CD8-positive, alpha-beta memory T cell (primary cell): ENCODE data around the gene POMT1. TPM values are rescaled to one million over a fixed set of nuclear protein-coding genes. Genes with fewer than 3 reads are reported as not detected.

Source experiments
- CTCF ChIA-PET: fragments of 350-600 bp; sonication (Branson Sonifier 250); formaldehyde crosslinking; loops from one replicate; lab custom pipeline; 2021; ENCODE audit warnings: antibody characterized with exemption; lab: Charles Lee
- POLR2A ChIA-PET: fragments of 350-600 bp; sonication (Branson Sonifier 250); formaldehyde crosslinking; loops from one replicate; lab custom pipeline; 2021; ENCODE audit warnings: antibody characterized with exemption; lab: Charles Lee
- DNase-seq, 5 donors: peaks; one replicate each; pipeline versions ENCODE4 v3.0.0 to v3.0.0-alpha.2; 2020 to 2022; ENCODE audit warnings: mixed read lengths in 1 of 5
- H3K27ac ChIP-seq: one replicate; pipeline ENCODE4 v1.7.0; 2013; ENCODE audit warnings: low read depth, mild to moderate bottlenecking, low read length, moderate library complexity
- H3K27me3 ChIP-seq: 2 replicates; pipeline ENCODE4 v1.7.0; 2013; ENCODE audit warnings: low read length, mild to moderate bottlenecking; ENCODE audit not compliant: insufficient read depth, poor library complexity, severe bottlenecking
- H3K36me3 ChIP-seq: 2 replicates; pipeline ENCODE4 v1.7.0; 2013; ENCODE audit warnings: mild to moderate bottlenecking, low read length, moderate library complexity; ENCODE audit not compliant: insufficient read depth
- H3K4me1 ChIP-seq: 2 replicates; pipeline ENCODE4 v1.7.0; 2013; ENCODE audit warnings: mild to moderate bottlenecking, low read length, moderate library complexity; ENCODE audit not compliant: insufficient read depth
- H3K4me3 ChIP-seq: 2 replicates; pipeline ENCODE4 v1.7.0; 2013; ENCODE audit warnings: mild to moderate bottlenecking, low read length
- H3K9me3 ChIP-seq: 2 replicates; pipeline ENCODE4 v1.7.0; 2013; ENCODE audit warnings: mild to moderate bottlenecking, low read length
- H3K27ac Mint-ChIP-seq, 8 donors: one replicate each; pipeline ENCODE4 v1.8.0; 2020 to 2021; ENCODE audit warnings: mixed read lengths in 8 of 8, mild to moderate bottlenecking in 6 of 8, inconsistent platforms in 3 of 8, moderate library complexity in 3 of 8
- H3K27me3 Mint-ChIP-seq, 2 donors: one replicate each; pipeline ENCODE4 v1.8.0; 2020 to 2021; ENCODE audit warnings: mixed read lengths in 2 of 2, mild to moderate bottlenecking in 1 of 2, moderate library complexity in 1 of 2
- H3K36me3 Mint-ChIP-seq, 3 donors: one replicate each; pipeline ENCODE4 v1.8.0; 2020 to 2021; ENCODE audit warnings: mixed read lengths in 3 of 3, inconsistent platforms in 1 of 3, mild to moderate bottlenecking in 1 of 3
- H3K4me1 Mint-ChIP-seq, 3 donors: one replicate each; pipeline ENCODE4 v1.8.0; 2020 to 2021; ENCODE audit warnings: mixed read lengths in 3 of 3, inconsistent platforms in 1 of 3, mild to moderate bottlenecking in 1 of 3
- H3K4me3 Mint-ChIP-seq, 7 donors: one replicate each; pipeline ENCODE4 v1.8.0; 2020 to 2021; ENCODE audit warnings: mixed read lengths in 7 of 7, mild to moderate bottlenecking in 6 of 7, moderate library complexity in 4 of 7, inconsistent platforms in 2 of 7
- H3K9me3 Mint-ChIP-seq, 5 donors: one replicate each; pipeline ENCODE4 v1.8.0; 2020 to 2022; ENCODE audit warnings: mixed read lengths in 5 of 5, mild to moderate bottlenecking in 3 of 5, moderate library complexity in 2 of 5, inconsistent platforms in 1 of 5
- polyA plus RNA-seq: library from polyadenylated mRNA; unstranded; fragments of 300-500 nt; fragmentation: Illumina TruSeq; gene quantifications from one replicate; pipeline ENCODE4 v1.2.3, GENCODE V29; 2021
- total RNA-seq, 2 experiments: library from RNA; stranded (reverse); gene quantifications; one replicate each; pipeline ENCODE4 v1.2.3, GENCODE V29; 2021

Gene POMT1
- total and polyA plus RNA-seq, 3 experiments from 2014 or later: 18.4 to 35.3 (median 31.6) TPM

GRCh38 chr9:131516100-131516499 is 13.4 kb downstream of the POMT1 start:
- Histone ChIP-seq H3K4me3 (no peak overlapping the region), H3K27ac (no peak overlapping the region), H3K9me3 (no peaks in the 10 kb centered on the region), H3K36me3 (peaks cover 55% of the 10 kb centered on the region), H3K27me3 (no peaks in the 10 kb centered on the region), H3K4me1 (no peaks in the 10 kb centered on the region)
- DNase-seq: no peak
- Mint-ChIP-seq H3K27ac (no peak overlapping the region), H3K36me3 (peaks cover 0 to 52% (median 13%) of the 10 kb centered on the region in 3 donors), H3K9me3 (no peaks in the 10 kb centered on the region), H3K4me1 (no peaks in the 10 kb centered on the region), H3K4me3 (no peak overlapping the region), H3K27me3 (no peaks in the 10 kb centered on the region)
- ChIA-PET POLR2A (no interaction called here), CTCF (no interaction called here)

GRCh38 chr9:131516930-131517329 is 14.2 kb downstream of the POMT1 start:
- Mint-ChIP-seq H3K27ac (no peak overlapping the region), H3K9me3 (no peaks in the 10 kb centered on the region), H3K4me1 (no peaks in the 10 kb centered on the region), H3K4me3 (no peak overlapping the region), H3K27me3 (no peaks in the 10 kb centered on the region), H3K36me3 (peaks cover 0 to 52% (median 14%) of the 10 kb centered on the region in 3 donors)
- no peaks in the 10 kb centered on the region for H3K27me3 ChIP-seq
- no peak overlapping the region for H3K4me3 ChIP-seq
- DNase-seq: no peak
- H3K9me3 ChIP-seq: no peaks in the 10 kb centered on the region
- no peak overlapping the region for H3K27ac ChIP-seq
- CTCF ChIA-PET: no interaction called here
- no peaks in the 10 kb centered on the region for H3K4me1 ChIP-seq
- peaks cover 58% of the 10 kb centered on the region for H3K36me3 ChIP-seq
- POLR2A ChIA-PET: no interaction called here

- Histone ChIP-seq H3K27me3 (no peaks in the 10 kb centered on the region), H3K4me1 (no peaks in the 10 kb centered on the region), H3K27ac (no peak overlapping the region), H3K4me3 (no peak overlapping the region), H3K9me3 (no peaks in the 10 kb centered on the region), H3K36me3 (peaks cover 65% of the 10 kb centered on the region)
- Mint-ChIP-seq H3K9me3 (no peaks in the 10 kb centered on the region), H3K4me3 (no peak overlapping the region), H3K36me3 (peaks cover 0 to 53% (median 14%) of the 10 kb centered on the region in 3 donors), H3K27me3 (no peaks in the 10 kb centered on the region), H3K4me1 (no peaks in the 10 kb centered on the region), H3K27ac (peak overlapping the region in 3 of 8 donors; percentile 21 to 66 (median 35))
- no peak for DNase-seq
- ChIA-PET POLR2A (no interaction called here), CTCF (no interaction called here)
Observed at GRCh38 chr9:131517761-131518190, 15.1 kb downstream of the POMT1 start.

- Mint-ChIP-seq H3K27ac (peak overlapping the region in 1 of 8 donors; percentile 75), H3K36me3 (peaks cover 0 to 61% (median 14%) of the 10 kb centered on the region in 3 donors), H3K9me3 (no peaks in the 10 kb centered on the region), H3K27me3 (no peaks in the 10 kb centered on the region), H3K4me3 (no peak overlapping the region), H3K4me1 (no peaks in the 10 kb centered on the region)
- Histone ChIP-seq H3K27me3 (no peaks in the 10 kb centered on the region), H3K36me3 (peaks cover 65% of the 10 kb centered on the region), H3K4me3 (no peak overlapping the region), H3K9me3 (no peaks in the 10 kb centered on the region), H3K4me1 (no peaks in the 10 kb centered on the region), H3K27ac (no peak overlapping the region)
- ChIA-PET CTCF (interaction anchor here (1.0 kb wide), 1 partner anchor 73 kb away, joined by 3 read pairs; no protein-coding TSS in a partner anchor), POLR2A (no interaction called here)
- DNase-seq: no peak
Observed at GRCh38 chr9:131518553-131518952, 15.8 kb downstream of the POMT1 start.

- no peaks in the 10 kb centered on the region for H3K4me1 ChIP-seq
- Mint-ChIP-seq H3K9me3 (no peaks in the 10 kb centered on the region), H3K36me3 (peaks cover 0 to 79% (median 16%) of the 10 kb centered on the region in 3 donors), H3K4me1 (no peaks in the 10 kb centered on the region), H3K4me3 (no peak overlapping the region), H3K27ac (no peak overlapping the region), H3K27me3 (no peaks in the 10 kb centered on the region)
- H3K27ac ChIP-seq: no peak overlapping the region
- no peak overlapping the region for H3K4me3 ChIP-seq
- no peaks in the 10 kb centered on the region for H3K27me3 ChIP-seq
- no peaks in the 10 kb centered on the region for H3K9me3 ChIP-seq
- H3K36me3 ChIP-seq: peaks cover 64% of the 10 kb centered on the region
- no peak for DNase-seq
- CTCF ChIA-PET: no interaction called here
- POLR2A ChIA-PET: no interaction called here
Observed at GRCh38 chr9:131520503-131520902, 17.8 kb downstream of the POMT1 start.

GRCh38 chr9:131521203-131521602 is 18.5 kb downstream of the POMT1 start:
- H3K9me3 Mint-ChIP-seq: no peaks in the 10 kb centered on the region
- Histone ChIP-seq H3K27ac (no peak overlapping the region), H3K4me3 (no peak overlapping the region), H3K4me1 (no peaks in the 10 kb centered on the region), H3K27me3 (no peaks in the 10 kb centered on the region), H3K9me3 (no peaks in the 10 kb centered on the region), H3K36me3 (peaks cover 58% of the 10 kb centered on the region)
- H3K4me1 Mint-ChIP-seq: no peaks in the 10 kb centered on the region
- DNase-seq: no peak
- peak overlapping the region in 1 of 7 donors; percentile 56 for H3K4me3 Mint-ChIP-seq
- ChIA-PET CTCF (no interaction called here), POLR2A (no interaction called here)
- H3K36me3 Mint-ChIP-seq: peaks cover 0 to 86% (median 19%) of the 10 kb centered on the region in 3 donors
- no peak overlapping the region for H3K27ac Mint-ChIP-seq
- H3K27me3 Mint-ChIP-seq: no peaks in the 10 kb centered on the region

- Mint-ChIP-seq H3K9me3 (no peaks in the 10 kb centered on the region), H3K4me1 (peaks cover 0 to 1% (median 0%) of the 10 kb centered on the region in 3 donors), H3K4me3 (no peak overlapping the region), H3K27me3 (no peaks in the 10 kb centered on the region), H3K27ac (no peak overlapping the region), H3K36me3 (peaks cover 0 to 93% (median 24%) of the 10 kb centered on the region in 3 donors)
- no peak for DNase-seq
- ChIA-PET POLR2A (no interaction called here), CTCF (no interaction called here)
- Histone ChIP-seq H3K27ac (no peak overlapping the region), H3K4me1 (no peaks in the 10 kb centered on the region), H3K4me3 (no peak overlapping the region), H3K36me3 (peaks cover 52% of the 10 kb centered on the region), H3K9me3 (no peaks in the 10 kb centered on the region), H3K27me3 (no peaks in the 10 kb centered on the region)
Observed at GRCh38 chr9:131521822-131522221, 19.1 kb downstream of the POMT1 start.

GRCh38 chr9:131522257-131523085 is 19.8 kb downstream of the POMT1 start:
- ChIA-PET CTCF (interaction anchor here (1.2 kb wide), 1 partner anchor 12 kb away, joined by 5 read pairs; no protein-coding TSS in a partner anchor), POLR2A (no interaction called here)
- H3K9me3 Mint-ChIP-seq: no peaks in the 10 kb centered on the region
- H3K27me3 Mint-ChIP-seq: no peaks in the 10 kb centered on the region
- no peak overlapping the region for H3K27ac ChIP-seq
- no peak overlapping the region for H3K4me3 Mint-ChIP-seq
- peaks cover 0 to 1% (median 0%) of the 10 kb centered on the region in 3 donors for H3K4me1 Mint-ChIP-seq
- peaks cover 49% of the 10 kb centered on the region for H3K36me3 ChIP-seq
- H3K4me3 ChIP-seq: no peak overlapping the region
- no peaks in the 10 kb centered on the region for H3K9me3 ChIP-seq
- H3K4me1 ChIP-seq: no peaks in the 10 kb centered on the region
- no peaks in the 10 kb centered on the region for H3K27me3 ChIP-seq
- H3K27ac Mint-ChIP-seq: peak overlapping the region in 2 of 8 donors; percentile 33 to 46
- no peak for DNase-seq
- peaks cover 0 to 96% (median 24%) of the 10 kb centered on the region in 3 donors for H3K36me3 Mint-ChIP-seq
